PFSK-1 (cell line): ENCODE data around the gene KRTAP10-3.

Source experiments
- FOXP2 ChIP-seq: optimal IDR thresholded peaks from 2 replicates; pipeline ENCODE3; 2011; ENCODE audit warnings: borderline replicate concordance, control low read depth, inconsistent platforms; ENCODE audit not compliant: insufficient read depth; ENCODE audit errors: extremely low read length, extremely low read depth
- POLR2AphosphoS5 ChIP-seq: IDR thresholded peaks from 2 replicates; pipeline ENCODE4 v1.6.1; 2012; ENCODE audit warnings: low read depth, mild to moderate bottlenecking, control low read depth, low read length, moderate library complexity
- SIN3A ChIP-seq: IDR thresholded peaks from 2 replicates; pipeline ENCODE4 v1.6.1; 2012; ENCODE audit warnings: mild to moderate bottlenecking, low read length, moderate library complexity, borderline replicate concordance; ENCODE audit not compliant: insufficient read depth
- TAF1 ChIP-seq: IDR thresholded peaks from 2 replicates; pipeline ENCODE4 v1.6.1; 2012; ENCODE audit warnings: low read length, control low read depth, borderline replicate concordance; ENCODE audit not compliant: insufficient read depth
- TF ChIP-seq, protein P1 (sequence below), 2 experiments: IDR thresholded peaks; 2 replicates each; pipeline versions ENCODE4 v1.6.1 to v1.8.0; 2011 to 2012; ENCODE audit warnings: low read depth in 2 of 2, low read length in 2 of 2, control low read depth in 1 of 2, inconsistent platforms in 1 of 2, mild to moderate bottlenecking in 1 of 2, moderate library complexity in 1 of 2; ENCODE audit not compliant: insufficient read depth in 1 of 2

Gene KRTAP10-3

DNA sequence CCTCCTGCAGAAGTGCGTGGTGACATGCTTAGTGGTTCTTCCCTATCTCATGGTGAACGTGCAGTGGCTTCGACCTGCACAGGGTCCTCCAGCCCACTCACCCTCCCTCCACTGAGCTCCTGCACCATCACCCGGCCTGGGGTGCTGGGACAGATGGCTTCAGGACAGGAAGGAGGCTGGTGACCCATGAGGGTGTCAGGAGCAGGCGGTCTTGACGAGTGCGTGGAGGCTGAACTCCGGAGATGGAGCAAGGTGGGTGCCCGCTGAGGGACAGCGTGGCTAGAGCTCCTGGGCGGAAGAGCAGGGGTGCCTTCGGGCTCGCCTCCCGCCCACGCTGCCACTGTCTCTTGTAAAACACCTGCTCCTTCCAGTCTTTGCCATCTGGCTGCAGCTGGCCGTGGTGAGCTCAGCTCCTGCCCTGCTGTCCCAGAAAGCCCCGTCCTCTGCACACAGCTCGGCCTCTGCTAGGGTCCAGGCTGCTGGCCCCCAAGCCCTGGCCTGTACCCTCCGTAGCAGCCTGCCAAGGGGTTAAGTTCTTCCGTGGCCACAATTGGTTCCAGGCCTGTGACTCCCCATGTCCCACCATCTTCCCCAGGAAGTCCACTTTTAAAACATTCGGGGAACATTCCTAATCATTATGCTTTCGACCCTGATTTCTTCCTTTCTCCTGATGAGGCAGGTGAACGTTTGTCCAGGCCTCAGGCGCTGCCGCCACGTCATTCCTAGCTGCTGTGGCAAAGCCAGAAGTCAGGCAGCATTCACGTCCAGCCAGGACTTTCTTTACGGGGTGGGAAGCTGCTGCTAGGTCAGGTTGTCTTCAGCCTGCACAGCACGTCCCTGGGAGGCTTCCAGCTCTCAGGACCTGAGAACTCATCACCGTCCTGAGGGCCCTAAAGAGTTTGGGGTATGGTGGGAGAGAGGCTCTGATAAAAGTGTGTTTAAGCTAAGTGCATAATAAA lies 26.7 kb downstream of the KRTAP10-3 start:
- TF ChIP-seq SIN3A = no peak
- TF ChIP-seq TAF1 = no peak
- TF ChIP-seq FOXP2 = no peak
- TF ChIP-seq POLR2AphosphoS5 = no peak
- TF ChIP-seq, protein P1, sequence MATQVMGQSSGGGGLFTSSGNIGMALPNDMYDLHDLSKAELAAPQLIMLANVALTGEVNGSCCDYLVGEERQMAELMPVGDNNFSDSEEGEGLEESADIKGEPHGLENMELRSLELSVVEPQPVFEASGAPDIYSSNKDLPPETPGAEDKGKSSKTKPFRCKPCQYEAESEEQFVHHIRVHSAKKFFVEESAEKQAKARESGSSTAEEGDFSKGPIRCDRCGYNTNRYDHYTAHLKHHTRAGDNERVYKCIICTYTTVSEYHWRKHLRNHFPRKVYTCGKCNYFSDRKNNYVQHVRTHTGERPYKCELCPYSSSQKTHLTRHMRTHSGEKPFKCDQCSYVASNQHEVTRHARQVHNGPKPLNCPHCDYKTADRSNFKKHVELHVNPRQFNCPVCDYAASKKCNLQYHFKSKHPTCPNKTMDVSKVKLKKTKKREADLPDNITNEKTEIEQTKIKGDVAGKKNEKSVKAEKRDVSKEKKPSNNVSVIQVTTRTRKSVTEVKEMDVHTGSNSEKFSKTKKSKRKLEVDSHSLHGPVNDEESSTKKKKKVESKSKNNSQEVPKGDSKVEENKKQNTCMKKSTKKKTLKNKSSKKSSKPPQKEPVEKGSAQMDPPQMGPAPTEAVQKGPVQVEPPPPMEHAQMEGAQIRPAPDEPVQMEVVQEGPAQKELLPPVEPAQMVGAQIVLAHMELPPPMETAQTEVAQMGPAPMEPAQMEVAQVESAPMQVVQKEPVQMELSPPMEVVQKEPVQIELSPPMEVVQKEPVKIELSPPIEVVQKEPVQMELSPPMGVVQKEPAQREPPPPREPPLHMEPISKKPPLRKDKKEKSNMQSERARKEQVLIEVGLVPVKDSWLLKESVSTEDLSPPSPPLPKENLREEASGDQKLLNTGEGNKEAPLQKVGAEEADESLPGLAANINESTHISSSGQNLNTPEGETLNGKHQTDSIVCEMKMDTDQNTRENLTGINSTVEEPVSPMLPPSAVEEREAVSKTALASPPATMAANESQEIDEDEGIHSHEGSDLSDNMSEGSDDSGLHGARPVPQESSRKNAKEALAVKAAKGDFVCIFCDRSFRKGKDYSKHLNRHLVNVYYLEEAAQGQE (IDR thresholded peaks at IDR 0.05; ENCODE audit: insufficient read depth in 1 of 2, low read depth in 2 of 2, low read length in 2 of 2) = no peak

DNA sequence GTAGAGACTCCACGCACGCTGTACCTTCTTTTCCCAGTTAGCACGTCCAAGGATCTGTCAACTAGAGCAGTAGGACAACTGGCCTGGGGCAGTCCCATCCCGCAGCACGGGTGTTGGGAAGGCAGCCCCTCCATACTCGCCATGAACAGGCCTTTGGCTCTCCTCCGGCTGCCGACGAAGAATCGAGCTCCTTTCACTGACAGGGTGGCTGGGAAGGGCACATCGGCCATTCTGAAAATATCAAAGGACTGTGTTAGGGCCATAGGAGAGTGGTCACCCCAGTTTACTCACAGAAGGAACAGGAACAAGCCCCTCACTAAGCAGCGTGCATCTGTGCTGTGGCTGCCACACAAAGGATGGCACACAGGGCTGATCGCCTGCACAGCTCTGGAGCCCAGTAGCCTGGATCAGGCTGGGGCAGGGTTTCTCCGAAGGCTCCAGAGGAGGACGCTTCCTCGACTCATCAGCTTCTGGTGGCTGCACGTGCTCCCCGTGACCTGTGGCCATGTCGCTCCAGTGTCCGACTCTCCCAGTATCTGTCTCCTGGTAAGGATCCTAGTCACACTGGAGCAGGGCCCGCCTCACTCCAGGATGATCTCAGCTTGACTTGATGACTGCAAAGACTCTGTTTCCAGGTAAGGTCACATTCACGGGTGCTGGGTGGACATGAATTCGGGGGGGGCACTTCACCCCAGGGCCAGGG lies 27.5 kb downstream of the KRTAP10-3 start:
- no peak for TF ChIP-seq FOXP2

DNA sequence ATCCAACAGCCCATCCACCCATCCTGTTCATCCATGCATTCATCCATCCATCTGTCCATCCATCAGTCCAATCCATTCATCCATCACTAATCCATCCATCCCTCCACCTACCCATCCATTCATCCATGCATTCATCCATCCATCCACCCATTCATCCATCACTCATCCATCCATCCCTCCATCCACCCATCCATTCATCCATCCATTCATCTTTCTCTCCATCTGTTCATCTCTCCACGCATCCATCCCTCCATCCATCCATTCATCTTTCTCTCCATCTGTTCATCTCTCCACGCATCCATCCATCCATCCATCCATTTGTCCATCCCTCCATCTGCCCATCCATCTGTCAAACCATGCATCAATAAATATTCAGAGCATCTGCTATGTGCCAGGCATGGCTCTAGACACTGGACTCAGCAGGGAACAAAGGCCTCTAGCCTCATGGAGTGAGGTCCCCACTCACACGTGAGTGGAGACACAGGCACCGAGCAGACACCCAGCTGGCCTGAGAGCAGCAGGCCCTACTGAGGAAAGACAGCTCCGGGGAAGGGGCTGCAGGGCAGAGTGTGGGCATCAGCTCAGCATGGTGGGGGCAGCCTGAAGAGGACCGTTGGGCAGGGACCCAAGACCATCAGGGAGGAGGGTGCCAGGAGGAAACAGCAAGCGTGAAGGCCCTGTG lies 28.2 kb downstream of the KRTAP10-3 start:
- TF ChIP-seq FOXP2 (no peak), SIN3A (no peak), TAF1 (no peak), POLR2AphosphoS5 (no peak)
- TF ChIP-seq, protein P1 (IDR thresholded peaks at IDR 0.05; ENCODE audit: insufficient read depth in 1 of 2, low read depth in 2 of 2, low read length in 2 of 2) = no peak

DNA sequence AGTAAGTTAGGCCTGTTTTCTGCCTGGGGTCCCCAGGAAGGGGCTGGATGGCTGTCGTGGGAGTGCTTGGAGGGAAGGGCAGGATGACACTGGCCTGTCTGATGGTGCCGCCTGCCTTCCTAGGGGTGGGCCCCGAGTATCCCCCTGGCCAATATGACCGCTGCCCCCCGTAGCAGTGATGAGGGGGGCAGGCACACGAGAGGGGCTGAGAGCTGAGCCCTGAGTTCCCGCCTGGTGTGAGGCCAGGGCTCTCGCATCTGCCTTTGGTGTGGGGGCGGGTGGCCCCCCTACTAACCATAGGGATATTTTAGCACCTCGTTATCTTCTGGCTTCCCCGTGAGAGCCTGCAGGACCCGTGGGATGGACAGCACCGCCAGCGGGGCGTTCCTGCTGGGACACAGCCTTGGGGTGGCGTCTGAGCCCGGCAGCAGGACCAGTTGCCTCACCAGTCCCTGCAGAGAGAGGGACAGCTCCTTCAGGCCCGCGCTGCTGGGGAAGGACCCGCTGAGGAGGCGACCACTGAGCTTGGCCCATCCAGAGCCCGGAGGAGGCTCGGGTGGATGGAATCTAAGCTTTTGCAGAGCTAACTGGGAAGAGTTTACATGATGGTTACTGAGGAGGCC lies 29.0 kb downstream of the KRTAP10-3 start:
- TF ChIP-seq, protein P1 (IDR thresholded peaks at IDR 0.05; ENCODE audit: insufficient read depth in 1 of 2, low read depth in 2 of 2, low read length in 2 of 2) = no peak
- no peak for TF ChIP-seq FOXP2
- no peak for TF ChIP-seq POLR2AphosphoS5
- no peak for TF ChIP-seq TAF1
- no peak for TF ChIP-seq SIN3A

DNA sequence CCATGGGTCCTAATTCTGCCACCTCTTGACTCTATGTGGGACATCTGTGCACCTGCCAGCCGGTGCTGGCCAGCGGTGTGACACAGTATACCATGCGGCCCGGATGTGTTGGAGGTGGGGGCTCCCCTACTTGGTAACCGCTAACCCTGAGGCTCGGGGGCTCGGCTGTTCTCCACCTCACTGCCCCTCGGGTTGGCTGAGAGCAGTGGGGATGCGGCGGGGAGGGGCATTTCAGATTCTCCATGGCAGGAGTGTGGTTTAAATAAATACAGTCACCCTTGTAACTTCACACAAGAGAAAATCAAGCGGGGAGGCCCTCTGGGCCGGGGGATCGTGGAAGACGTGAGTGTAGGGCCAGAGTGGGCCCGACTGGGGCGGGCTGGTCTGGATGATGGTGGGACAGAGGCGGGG lies 29.6 kb downstream of the KRTAP10-3 start:
- no peak for TF ChIP-seq POLR2AphosphoS5
- TF ChIP-seq TAF1 = no peak
- TF ChIP-seq, protein P1 (IDR thresholded peaks at IDR 0.05; ENCODE audit: insufficient read depth in 1 of 2, low read depth in 2 of 2, low read length in 2 of 2) = no peak
- no peak for TF ChIP-seq SIN3A
- no peak for TF ChIP-seq FOXP2
